GM12872 (cell line): ENCODE measurements around the gene HS1BP3.

Experiments used
- TF ChIP-seq, protein P1 (sequence below): IDR thresholded peaks from 3 replicates; pipeline ENCODE4 v1.5.1; 2011; ENCODE audit warnings: low read depth, mild to moderate bottlenecking, low read length, moderate library complexity; ENCODE audit not compliant: insufficient read depth

The HS1BP3 gene

DNA sequence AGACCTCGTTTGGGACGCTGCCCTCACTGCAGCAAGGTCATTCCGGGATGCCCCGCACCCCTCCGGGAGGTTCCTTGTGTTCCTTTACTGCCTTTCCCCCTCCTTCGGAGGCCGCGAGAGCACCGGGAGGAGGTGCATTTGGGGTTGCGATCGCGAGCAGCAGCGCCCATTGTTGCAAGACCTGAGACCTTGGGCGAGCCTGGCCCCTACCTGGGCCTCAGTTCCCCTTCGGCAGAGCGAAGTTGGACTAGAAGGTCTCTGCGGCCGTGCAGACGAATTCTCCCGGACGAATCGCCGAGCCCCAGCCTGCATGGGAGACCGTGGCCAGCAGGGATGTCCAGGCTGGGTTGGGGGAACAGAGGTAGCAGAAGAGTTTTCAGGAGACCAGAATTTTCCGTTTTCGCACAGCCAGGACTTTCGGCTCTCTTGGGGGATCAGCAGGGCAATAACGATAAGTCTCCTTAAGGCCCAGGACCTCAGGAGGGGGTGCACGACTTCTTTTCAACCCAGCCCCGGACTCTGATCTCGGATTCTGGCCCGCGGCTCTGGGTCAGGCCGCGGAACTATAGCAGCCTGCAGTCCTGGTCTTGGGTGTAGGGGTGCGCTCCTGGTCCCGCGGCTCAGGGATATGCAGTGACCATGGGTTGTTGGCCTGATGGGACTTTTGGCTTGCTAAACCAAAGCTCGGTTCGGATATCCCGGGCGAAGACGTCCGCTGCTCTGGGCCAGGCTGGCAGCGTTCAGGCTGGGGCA, 18.8 kb upstream of the HS1BP3 start:
- TF ChIP-seq, protein P1, sequence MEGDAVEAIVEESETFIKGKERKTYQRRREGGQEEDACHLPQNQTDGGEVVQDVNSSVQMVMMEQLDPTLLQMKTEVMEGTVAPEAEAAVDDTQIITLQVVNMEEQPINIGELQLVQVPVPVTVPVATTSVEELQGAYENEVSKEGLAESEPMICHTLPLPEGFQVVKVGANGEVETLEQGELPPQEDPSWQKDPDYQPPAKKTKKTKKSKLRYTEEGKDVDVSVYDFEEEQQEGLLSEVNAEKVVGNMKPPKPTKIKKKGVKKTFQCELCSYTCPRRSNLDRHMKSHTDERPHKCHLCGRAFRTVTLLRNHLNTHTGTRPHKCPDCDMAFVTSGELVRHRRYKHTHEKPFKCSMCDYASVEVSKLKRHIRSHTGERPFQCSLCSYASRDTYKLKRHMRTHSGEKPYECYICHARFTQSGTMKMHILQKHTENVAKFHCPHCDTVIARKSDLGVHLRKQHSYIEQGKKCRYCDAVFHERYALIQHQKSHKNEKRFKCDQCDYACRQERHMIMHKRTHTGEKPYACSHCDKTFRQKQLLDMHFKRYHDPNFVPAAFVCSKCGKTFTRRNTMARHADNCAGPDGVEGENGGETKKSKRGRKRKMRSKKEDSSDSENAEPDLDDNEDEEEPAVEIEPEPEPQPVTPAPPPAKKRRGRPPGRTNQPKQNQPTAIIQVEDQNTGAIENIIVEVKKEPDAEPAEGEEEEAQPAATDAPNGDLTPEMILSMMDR = no peak

DNA sequence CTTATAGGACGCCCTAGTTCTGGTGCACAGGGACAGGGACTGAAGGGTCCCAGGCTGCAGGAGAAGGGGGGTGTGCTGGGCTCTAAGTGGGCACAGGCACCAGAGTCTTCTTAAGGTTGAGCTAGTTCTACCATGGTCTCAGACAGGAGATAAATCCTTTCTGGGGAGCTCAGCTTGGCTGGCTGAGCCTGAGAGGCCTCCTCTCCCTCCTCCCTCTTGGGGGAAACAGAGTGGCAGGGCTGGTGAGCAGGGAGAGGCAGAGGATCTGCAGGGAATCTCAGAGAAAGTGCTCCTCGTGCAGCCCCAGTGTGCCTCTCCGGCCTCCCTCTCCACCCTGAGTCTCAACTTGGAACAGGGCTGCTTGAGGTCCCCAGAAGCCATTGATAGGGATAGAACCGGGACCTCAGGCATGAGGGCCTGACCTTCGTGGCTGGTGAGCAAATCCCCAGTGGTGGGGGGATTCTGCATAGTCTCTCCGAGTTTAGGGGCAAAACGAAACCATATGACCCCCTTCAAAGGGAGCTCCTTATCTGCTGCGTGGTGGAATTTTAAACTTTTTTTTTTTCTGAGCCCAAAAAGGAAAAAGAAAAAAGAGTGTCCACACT, 18.1 kb upstream of the HS1BP3 start:
- TF ChIP-seq, protein P1 = no peak

DNA sequence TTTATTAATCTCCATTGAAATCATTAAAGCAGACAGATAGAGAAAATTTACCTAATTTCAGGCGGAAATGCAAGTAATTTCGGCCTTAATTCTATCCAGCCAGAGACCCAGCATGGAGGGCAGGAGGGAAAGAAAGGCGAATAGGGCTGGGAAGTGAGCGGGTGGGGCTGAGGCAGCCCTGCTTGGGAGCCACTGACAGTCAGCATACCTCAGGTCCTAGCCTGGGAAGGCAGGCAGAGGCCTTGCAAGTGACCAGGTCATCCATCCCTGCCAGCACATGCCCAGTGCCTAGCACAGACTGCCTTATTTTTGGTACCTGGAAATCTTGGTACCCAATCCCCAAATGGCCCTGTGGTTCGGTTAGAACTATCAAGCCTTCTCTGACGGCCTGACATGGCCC, 17.6 kb upstream of the HS1BP3 start:
- TF ChIP-seq, protein P1 = no peak

DNA sequence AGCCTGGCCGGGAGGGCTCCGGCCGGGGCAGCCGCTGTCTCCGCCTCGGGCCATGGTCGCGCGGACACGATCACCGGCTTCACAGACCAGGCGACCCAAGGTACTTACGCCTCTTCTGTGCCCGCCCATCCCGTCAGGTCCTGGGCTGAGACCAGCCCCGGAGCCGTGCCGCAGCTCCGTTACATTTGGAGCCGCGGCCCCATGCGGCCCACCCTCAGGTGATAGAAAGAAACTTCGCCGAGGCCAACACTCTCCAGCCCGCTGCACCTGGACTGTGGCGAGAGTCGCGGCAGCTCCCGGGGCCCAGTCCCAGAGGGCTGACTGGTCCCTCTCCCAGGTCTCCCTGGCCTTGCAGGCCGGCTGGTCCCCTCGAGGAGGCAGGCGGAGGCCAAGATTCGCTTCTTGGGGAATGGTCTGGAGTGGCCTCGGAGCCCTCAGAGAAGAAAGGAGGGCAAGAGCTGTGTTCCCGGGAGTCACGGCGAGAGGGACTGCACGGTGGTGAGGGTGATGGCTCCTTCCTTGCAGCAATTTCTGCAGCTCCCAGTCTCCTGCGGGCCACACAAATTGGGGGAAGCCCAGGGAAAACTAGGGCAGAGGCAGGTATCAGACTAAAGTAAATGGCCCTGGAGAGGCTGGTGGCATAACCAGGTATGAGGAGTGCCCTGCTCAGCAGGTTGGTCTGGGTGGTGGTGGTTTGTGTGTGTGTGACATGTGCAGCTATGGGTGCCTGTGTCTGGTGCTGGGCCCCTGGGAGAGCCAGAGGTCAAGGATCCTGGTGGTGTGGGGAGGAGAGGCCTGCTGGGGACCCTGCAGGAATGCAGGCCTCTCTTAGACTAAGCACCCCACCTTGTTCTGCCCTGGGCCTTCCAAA, 16.9 kb upstream of the HS1BP3 start:
- TF ChIP-seq, protein P1 = no peak

DNA sequence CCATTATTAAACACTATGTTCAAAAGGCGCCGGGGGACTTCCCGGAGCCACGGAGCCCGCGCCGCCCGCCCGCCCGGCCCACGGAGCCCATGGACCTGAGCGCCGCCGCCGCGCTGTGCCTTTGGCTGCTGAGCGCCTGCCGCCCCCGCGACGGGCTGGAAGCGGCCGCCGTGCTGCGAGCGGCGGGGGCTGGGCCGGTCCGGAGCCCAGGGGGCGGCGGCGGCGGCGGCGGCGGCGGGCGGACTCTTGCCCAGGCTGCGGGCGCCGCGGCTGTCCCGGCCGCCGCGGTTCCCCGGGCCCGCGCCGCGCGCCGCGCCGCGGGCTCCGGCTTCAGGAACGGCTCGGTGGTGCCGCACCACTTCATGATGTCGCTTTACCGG, 16.2 kb upstream of the HS1BP3 start:
- TF ChIP-seq, protein P1 = no peak

DNA sequence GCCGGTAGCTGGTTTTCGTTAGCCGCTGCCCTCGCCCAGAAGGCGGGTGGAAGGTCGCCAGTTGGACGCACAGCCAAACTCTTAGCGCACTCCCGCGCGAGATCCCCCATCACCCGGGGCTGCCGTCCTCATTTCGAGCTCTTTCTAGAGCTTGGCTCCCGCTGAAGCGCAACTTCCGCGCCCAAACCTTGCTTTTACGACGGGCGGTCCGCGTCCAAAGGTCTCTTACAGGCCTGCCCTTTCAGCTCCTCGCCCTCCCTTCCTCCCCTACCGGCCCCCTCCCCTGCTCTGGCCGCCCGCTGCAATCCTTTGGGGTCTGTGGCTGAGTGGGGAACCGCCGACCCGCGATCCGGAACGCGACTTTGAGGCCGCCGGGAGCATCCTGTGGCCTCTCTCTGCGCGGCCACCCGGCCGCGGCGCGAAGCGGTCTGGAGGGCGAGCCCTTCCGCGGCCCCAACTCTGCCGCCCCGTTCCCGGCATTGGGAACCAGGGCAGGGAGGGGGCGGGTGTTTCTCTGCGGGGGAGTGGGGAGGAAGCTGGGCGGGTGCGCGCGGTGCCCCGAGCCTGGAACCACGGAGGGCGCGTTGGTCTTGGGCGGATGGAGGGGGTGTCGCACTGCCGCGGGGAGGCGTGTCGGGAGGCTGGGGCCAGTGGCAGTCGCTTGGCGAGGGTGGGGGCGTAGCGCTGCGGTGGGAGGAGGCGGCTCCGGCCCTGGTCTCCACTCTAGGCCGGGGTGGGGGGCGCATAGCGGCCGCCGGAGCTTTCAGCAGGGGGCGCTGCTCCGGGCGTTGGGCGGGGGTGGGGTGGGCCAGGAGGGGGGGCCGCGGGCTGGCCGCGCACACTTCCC, 15.6 kb upstream of the HS1BP3 start, which contains the start of gene GDF7:
GDF7 (plus strand) TSS at position 841 of the 847 bp plus-strand sequence. CDS start 96 bp downstream, outside the sequence.
- TF ChIP-seq, protein P1 = no peak

DNA sequence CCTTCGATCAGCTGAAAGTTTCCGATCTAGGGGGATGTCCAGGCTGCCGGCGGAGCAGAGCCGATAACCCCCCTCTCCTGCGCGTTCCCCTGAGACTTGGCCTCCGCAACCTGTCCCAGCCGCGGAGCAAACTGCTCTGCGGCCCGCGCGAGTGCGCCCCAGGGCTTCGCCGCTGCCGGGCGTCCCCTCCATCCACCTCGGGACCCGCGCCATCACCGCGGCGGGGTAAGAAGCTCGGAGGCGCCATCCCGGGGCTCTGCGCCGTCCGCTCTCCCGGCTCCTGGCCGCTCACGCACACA, 15.1 kb upstream of the HS1BP3 start:
- TF ChIP-seq, protein P1 = no peak
